Liver (tissue), 3 donors: Measurements from ENCODE around the gene TFAP2A.

Experiments used
- GABPA ChIP-seq, 2 donors: IDR thresholded peaks in 1 of 2; conservative IDR thresholded peaks in 1 of 2; 2 replicates each; pipeline ENCODE4 v1.6.1; 2016; ENCODE audit warnings: antibody characterized with exemption in 2 of 2, mild to moderate bottlenecking in 1 of 2, moderate library complexity in 1 of 2
- NR2F2 ChIP-seq: IDR thresholded peaks from 2 replicates; pipeline ENCODE4 v1.6.1; 2016; ENCODE audit warnings: antibody characterized with exemption
- RAD21 ChIP-seq, 2 donors: IDR thresholded peaks; 2 replicates each; pipeline ENCODE4 v1.6.1; 2016; ENCODE audit warnings: antibody characterized with exemption in 2 of 2, mild to moderate bottlenecking in 2 of 2
- RXRA ChIP-seq, 2 donors: IDR thresholded peaks; 2 replicates each; pipeline ENCODE4 v1.6.1; 2017 to 2018; ENCODE audit warnings: antibody characterized with exemption in 2 of 2, mild to moderate bottlenecking in 1 of 2
- SP1 ChIP-seq: IDR thresholded peaks from 2 replicates; pipeline ENCODE4 v1.6.1; 2018; ENCODE audit warnings: antibody characterized with exemption, mild to moderate bottlenecking
- TAF1 ChIP-seq: conservative IDR thresholded peaks from 2 replicates; pipeline ENCODE4 v1.6.1; 2016; ENCODE audit warnings: antibody characterized with exemption, mild to moderate bottlenecking
- YY1 ChIP-seq: IDR thresholded peaks from 2 replicates; pipeline ENCODE4 v1.6.1; 2016; ENCODE audit warnings: antibody characterized with exemption, mild to moderate bottlenecking
- TF ChIP-seq, protein P1 (sequence below): IDR thresholded peaks from 2 replicates; pipeline ENCODE4 v1.6.1; 2016; ENCODE audit warnings: antibody characterized with exemption, mild to moderate bottlenecking
- TF ChIP-seq, protein P2 (sequence below): fragments of 150-350 bp; IDR thresholded peaks from 2 replicates; pipeline ENCODE4 v1.5.1; 2017; ENCODE audit warnings: improper control_type of control experiment, low read depth, low read length; ENCODE audit not compliant: missing input control
- TF ChIP-seq, protein P3 (sequence below): IDR thresholded peaks from 2 replicates; pipeline ENCODE4 v1.6.1; 2016; ENCODE audit warnings: antibody characterized with exemption
- TF ChIP-seq, protein P4 (sequence below): IDR thresholded peaks from 2 replicates; pipeline ENCODE4 v1.6.1; 2016; ENCODE audit warnings: antibody characterized with exemption
- TF ChIP-seq, protein P5 (sequence below): IDR thresholded peaks from 2 replicates; pipeline ENCODE4 v1.6.1; 2016; ENCODE audit warnings: antibody characterized with exemption
- donor health status: healthy.
- donor health status: healthy.

- TF ChIP-seq, protein P1, sequence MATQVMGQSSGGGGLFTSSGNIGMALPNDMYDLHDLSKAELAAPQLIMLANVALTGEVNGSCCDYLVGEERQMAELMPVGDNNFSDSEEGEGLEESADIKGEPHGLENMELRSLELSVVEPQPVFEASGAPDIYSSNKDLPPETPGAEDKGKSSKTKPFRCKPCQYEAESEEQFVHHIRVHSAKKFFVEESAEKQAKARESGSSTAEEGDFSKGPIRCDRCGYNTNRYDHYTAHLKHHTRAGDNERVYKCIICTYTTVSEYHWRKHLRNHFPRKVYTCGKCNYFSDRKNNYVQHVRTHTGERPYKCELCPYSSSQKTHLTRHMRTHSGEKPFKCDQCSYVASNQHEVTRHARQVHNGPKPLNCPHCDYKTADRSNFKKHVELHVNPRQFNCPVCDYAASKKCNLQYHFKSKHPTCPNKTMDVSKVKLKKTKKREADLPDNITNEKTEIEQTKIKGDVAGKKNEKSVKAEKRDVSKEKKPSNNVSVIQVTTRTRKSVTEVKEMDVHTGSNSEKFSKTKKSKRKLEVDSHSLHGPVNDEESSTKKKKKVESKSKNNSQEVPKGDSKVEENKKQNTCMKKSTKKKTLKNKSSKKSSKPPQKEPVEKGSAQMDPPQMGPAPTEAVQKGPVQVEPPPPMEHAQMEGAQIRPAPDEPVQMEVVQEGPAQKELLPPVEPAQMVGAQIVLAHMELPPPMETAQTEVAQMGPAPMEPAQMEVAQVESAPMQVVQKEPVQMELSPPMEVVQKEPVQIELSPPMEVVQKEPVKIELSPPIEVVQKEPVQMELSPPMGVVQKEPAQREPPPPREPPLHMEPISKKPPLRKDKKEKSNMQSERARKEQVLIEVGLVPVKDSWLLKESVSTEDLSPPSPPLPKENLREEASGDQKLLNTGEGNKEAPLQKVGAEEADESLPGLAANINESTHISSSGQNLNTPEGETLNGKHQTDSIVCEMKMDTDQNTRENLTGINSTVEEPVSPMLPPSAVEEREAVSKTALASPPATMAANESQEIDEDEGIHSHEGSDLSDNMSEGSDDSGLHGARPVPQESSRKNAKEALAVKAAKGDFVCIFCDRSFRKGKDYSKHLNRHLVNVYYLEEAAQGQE: no peak
- no peak for TF ChIP-seq YY1
- TF ChIP-seq, protein P2, sequence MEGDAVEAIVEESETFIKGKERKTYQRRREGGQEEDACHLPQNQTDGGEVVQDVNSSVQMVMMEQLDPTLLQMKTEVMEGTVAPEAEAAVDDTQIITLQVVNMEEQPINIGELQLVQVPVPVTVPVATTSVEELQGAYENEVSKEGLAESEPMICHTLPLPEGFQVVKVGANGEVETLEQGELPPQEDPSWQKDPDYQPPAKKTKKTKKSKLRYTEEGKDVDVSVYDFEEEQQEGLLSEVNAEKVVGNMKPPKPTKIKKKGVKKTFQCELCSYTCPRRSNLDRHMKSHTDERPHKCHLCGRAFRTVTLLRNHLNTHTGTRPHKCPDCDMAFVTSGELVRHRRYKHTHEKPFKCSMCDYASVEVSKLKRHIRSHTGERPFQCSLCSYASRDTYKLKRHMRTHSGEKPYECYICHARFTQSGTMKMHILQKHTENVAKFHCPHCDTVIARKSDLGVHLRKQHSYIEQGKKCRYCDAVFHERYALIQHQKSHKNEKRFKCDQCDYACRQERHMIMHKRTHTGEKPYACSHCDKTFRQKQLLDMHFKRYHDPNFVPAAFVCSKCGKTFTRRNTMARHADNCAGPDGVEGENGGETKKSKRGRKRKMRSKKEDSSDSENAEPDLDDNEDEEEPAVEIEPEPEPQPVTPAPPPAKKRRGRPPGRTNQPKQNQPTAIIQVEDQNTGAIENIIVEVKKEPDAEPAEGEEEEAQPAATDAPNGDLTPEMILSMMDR: no peak
- TF ChIP-seq, protein P3, sequence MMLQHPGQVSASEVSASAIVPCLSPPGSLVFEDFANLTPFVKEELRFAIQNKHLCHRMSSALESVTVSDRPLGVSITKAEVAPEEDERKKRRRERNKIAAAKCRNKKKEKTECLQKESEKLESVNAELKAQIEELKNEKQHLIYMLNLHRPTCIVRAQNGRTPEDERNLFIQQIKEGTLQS: no peak
- no peak for TF ChIP-seq NR2F2
- no peak for TF ChIP-seq RAD21 (IDR thresholded peaks at IDR 0.05)
- TF ChIP-seq, protein P4, sequence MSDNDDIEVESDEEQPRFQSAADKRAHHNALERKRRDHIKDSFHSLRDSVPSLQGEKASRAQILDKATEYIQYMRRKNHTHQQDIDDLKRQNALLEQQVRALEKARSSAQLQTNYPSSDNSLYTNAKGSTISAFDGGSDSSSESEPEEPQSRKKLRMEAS: no peak
- no peak for TF ChIP-seq TAF1
- TF ChIP-seq, protein P5, sequence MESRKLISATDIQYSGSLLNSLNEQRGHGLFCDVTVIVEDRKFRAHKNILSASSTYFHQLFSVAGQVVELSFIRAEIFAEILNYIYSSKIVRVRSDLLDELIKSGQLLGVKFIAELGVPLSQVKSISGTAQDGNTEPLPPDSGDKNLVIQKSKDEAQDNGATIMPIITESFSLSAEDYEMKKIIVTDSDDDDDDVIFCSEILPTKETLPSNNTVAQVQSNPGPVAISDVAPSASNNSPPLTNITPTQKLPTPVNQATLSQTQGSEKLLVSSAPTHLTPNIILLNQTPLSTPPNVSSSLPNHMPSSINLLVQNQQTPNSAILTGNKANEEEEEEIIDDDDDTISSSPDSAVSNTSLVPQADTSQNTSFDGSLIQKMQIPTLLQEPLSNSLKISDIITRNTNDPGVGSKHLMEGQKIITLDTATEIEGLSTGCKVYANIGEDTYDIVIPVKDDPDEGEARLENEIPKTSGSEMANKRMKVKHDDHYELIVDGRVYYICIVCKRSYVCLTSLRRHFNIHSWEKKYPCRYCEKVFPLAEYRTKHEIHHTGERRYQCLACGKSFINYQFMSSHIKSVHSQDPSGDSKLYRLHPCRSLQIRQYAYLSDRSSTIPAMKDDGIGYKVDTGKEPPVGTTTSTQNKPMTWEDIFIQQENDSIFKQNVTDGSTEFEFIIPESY: no peak
- TF ChIP-seq RXRA (IDR thresholded peaks at IDR 0.05): no peak
- TF ChIP-seq SP1: no peak
- TF ChIP-seq GABPA (IDR thresholded peaks at IDR 0.05 in 1 of 2, conservative IDR thresholded peaks at IDR 0.05 in 1 of 2): no peak
These were observed 12.1 kb downstream of the TFAP2A start for GRCh38 chr6:10402648-10403311.
